K562 (cell line): ENCODE measurements around the gene TOR3A. TPM values are rescaled to one million over a fixed set of nuclear protein-coding genes. Genes with fewer than 3 reads are reported as not detected.

Experiments used
- E2F6 ChIP-seq, 2 experiments: IDR thresholded peaks; 2 replicates each; pipeline ENCODE4 v1.6.1; 2011; ENCODE audit warnings: borderline replicate concordance in 1 of 2, control low read depth in 1 of 2, low read depth in 1 of 2, low read length in 1 of 2, mild to moderate bottlenecking in 1 of 2, mixed read lengths in 1 of 2, moderate library complexity in 1 of 2; ENCODE audit not compliant: insufficient read depth in 1 of 2, insufficient read length in 1 of 2, poor library complexity in 1 of 2, severe bottlenecking in 1 of 2; ENCODE audit errors: extremely low read depth in 1 of 2
- ELF2 ChIP-seq: fragments of 250-450 bp; sonication (Bioruptor Pico); IDR thresholded peaks from 2 replicates; pipeline ENCODE4 v1.5.0; 2021; ENCODE audit warnings: mild to moderate bottlenecking
- ELF4 ChIP-seq: fragments of 450-650 bp; formaldehyde crosslinking; IDR thresholded peaks from 2 replicates; pipeline ENCODE4 v1.4.0; 2022; ENCODE audit warnings: missing genetic modification characterization
- FOXJ2 ChIP-seq: fragments of 200-800 bp; sonication (Bioruptor generic); IDR thresholded peaks from 2 replicates; pipeline ENCODE4 v1.6.1; 2016; ENCODE audit warnings: missing genetic modification characterization, missing compliant biosample characterization
- MAZ ChIP-seq, 2 experiments: fragments of 450-650 bp in 1 of 2; sonication (generic) in 1 of 2; formaldehyde crosslinking; IDR thresholded peaks in 1 of 2; conservative IDR thresholded peaks in 1 of 2; 2 replicates each; pipeline versions ENCODE4 v1.4.0 to v1.5.0; 2020; ENCODE audit warnings: mild to moderate bottlenecking in 1 of 2, missing genetic modification reagents in 1 of 2
- MYC ChIP-seq, 2 experiments: fragments of 250-450 bp in 1 of 2; sonication (Bioruptor Pico) in 1 of 2; IDR thresholded peaks; 2 replicates each; pipeline versions ENCODE4 v1.5.1 to v1.6.1; 2012 to 2021; ENCODE audit warnings: low read depth in 2 of 2, borderline replicate concordance in 1 of 2, improper control_type of control experiment in 1 of 2, low read length in 1 of 2, mild to moderate bottlenecking in 1 of 2, moderate library complexity in 1 of 2
- NCOA4 ChIP-seq: fragments of 450-650 bp; IDR thresholded peaks from 2 replicates; pipeline ENCODE4 v1.6.1; 2018; ENCODE audit warnings: mild to moderate bottlenecking; ENCODE audit not compliant: partially characterized antibody
- NFATC3 ChIP-seq: fragments of 450-650 bp; IDR thresholded peaks from 2 replicates; pipeline ENCODE4 v1.6.1; 2017; ENCODE audit warnings: mild to moderate bottlenecking
- NR3C1 ChIP-seq: sonication (generic); formaldehyde crosslinking; IDR thresholded peaks from 2 replicates; pipeline ENCODE4 v1.8.1; 2022; ENCODE audit warnings: missing genetic modification reagents
- PHF8 ChIP-seq: fragments of 200-600 bp; sonication (generic); IDR thresholded peaks from 2 replicates; pipeline ENCODE4 v1.6.1; 2012; ENCODE audit warnings: mixed run types, mild to moderate bottlenecking, inconsistent platforms, low read length, moderate library complexity, borderline replicate concordance
- RBBP5 ChIP-seq: fragments of 200-600 bp; sonication (generic); IDR thresholded peaks from 2 replicates; pipeline ENCODE4 v1.6.1; 2012; ENCODE audit warnings: borderline replicate concordance, mild to moderate bottlenecking, low read length, control low read depth, inconsistent platforms; ENCODE audit not compliant: insufficient read depth, poor library complexity, severe bottlenecking
- VEZF1 ChIP-seq: fragments of 200-800 bp; sonication (Bioruptor generic); IDR thresholded peaks from 2 replicates; pipeline ENCODE4 v1.6.1; 2017; ENCODE audit warnings: missing genetic modification characterization, missing compliant biosample characterization
- ZNF232 ChIP-seq: sonication (generic); formaldehyde crosslinking; IDR thresholded peaks from 2 replicates; pipeline ENCODE4 v1.8.0; 2022; ENCODE audit warnings: mild to moderate bottlenecking, missing genetic modification reagents
- ZNF609 ChIP-seq: sonication (generic); formaldehyde crosslinking; IDR thresholded peaks from 2 replicates; pipeline ENCODE4 v1.8.1; 2023; ENCODE audit warnings: missing genetic modification reagents, mild to moderate bottlenecking, borderline replicate concordance
- ZNF655 ChIP-seq: fragments of 250-450 bp; sonication (Bioruptor Pico); IDR thresholded peaks from 2 replicates; pipeline ENCODE4 v1.5.0; 2021
- ZNF75A ChIP-seq: fragments of 450-650 bp; formaldehyde crosslinking; IDR thresholded peaks from 2 replicates; pipeline ENCODE4 v1.4.0; 2020; ENCODE audit warnings: mild to moderate bottlenecking
- polyA plus RNA-seq, 8 experiments: library from polyadenylated mRNA; depleted of rRNA in 4 of 8; stranded (reverse) in 5 of 8; unstranded in 3 of 8; fragments of >200 nt; fragmentation: Nextera tagmentation in 2 of 8; fragmentation: Illumina TruSeq in 1 of 8; extraction: Ambion mirVana in 2 of 8; extraction: Trizol in 1 of 8; gene quantifications; 2 replicates each; pipeline versions ENCODE4 v1.2.1 to v1.2.3, GENCODE V29; 2011 to 2014; ENCODE audit warnings: inconsistent platforms in 1 of 8, missing spikeins in 1 of 8
- total RNA-seq, 7 experiments: library from RNA; depleted of rRNA in 6 of 7; stranded (reverse); fragments of >200 nt in 6 of 7; fragmentation: Illumina TruSeq in 2 of 7; extraction: Trizol in 2 of 7; gene quantifications; 2 replicates each; pipeline versions ENCODE4 v1.2.1 to v1.2.3, GENCODE V29; 2011 to 2021; ENCODE audit warnings: low replicate concordance in 1 of 7

Gene TOR3A
- total and polyA plus RNA-seq, 9 of the 15 experiments (the other 6 are each of a cell fraction or from before 2014, with no cell fraction given) = 7.9 to 94.5 (median 39.7) TPM

GRCh38 chr1:179082333-179082998 lies 596 bp downstream of the TOR3A start (continued):
- TF ChIP-seq ZNF655 (CRISPR knock-in tag) (no peak), MYC (IDR thresholded peaks at IDR 0.05; ENCODE audit: low read depth, low read length) (peak; percentile 70; the same call in 1 of the 2 replicates), MYC (CRISPR knock-in tag; IDR thresholded peaks at IDR 0.05; ENCODE audit: borderline replicate concordance, low read depth) (no peak), ELF4 (no peak), ZNF232 (CRISPR knock-in tag) (peak; percentile 58; the same call in 1 of the 2 replicates), ELF2 (CRISPR knock-in tag) (no peak), NR3C1 (CRISPR knock-in tag) (0 out of 2 replicates have a peak, but pooled peaks have one; percentile 0), PHF8 (peak; percentile 41; the same call in 1 of the 2 replicates), MAZ (CRISPR knock-in tag; conservative IDR thresholded peaks at IDR 0.05 in 1 of 2, IDR thresholded peaks at IDR 0.05 in 1 of 2) (peak in 1 of 2 experiments; percentile 54; a peak in 1 of 4 replicates), NFATC3 (no peak), E2F6 (IDR thresholded peaks at IDR 0.05; ENCODE audit: borderline replicate concordance in 1 of 2, extremely low read depth in 1 of 2, insufficient read depth in 1 of 2, insufficient read length in 1 of 2, low read depth in 1 of 2, low read length in 1 of 2, poor library complexity in 1 of 2, severe bottlenecking in 1 of 2) (peak in 1 of 2 experiments; percentile 22), FOXJ2 (no peak), VEZF1 (peak; percentile 49), ZNF609 (CRISPR knock-in tag) (0 out of 2 replicates have a peak, but pooled peaks have one; percentile 9), NCOA4 (no peak), RBBP5 (peak; percentile 33), ZNF75A (CRISPR knock-in tag) (no peak)
